ENCODE data around the gene SPAG16. TPM values are rescaled to one million over a fixed set of nuclear protein-coding genes. Genes with fewer than 3 reads are reported as not detected.
A peak's percentile ranks its signal among the peaks of the same experiment; 100 is the strongest.
"Not testable (repeated sequence)": the region's sequence is repeated elsewhere in the genome, so short reads cannot be mapped to it uniquely, and the experiment has no call there.

Gene SPAG16
- total and polyA plus RNA-seq, 2 experiments from 2014 or later: 28.9 to 30.7 TPM

GRCh38 chr2:213274143-213274542 lies 10.1 kb upstream of the SPAG16 start:
- H3K4me3 ChIP-seq: no peak overlapping the region
- no peaks in the 10 kb centered on the region for H3K27me3 ChIP-seq (replicated peaks; ENCODE audit: insufficient read depth)
- WGBS, 2 experiments (ENCODE audit: low coverage in 1 of 2, low lambda C conversion rate in 2 of 2, missing lambda C conversion rate in 2 of 2): 87 to 94% methylated on average over 1 of the region's 1 CpG
- no peak for DNase-seq
- no peaks in the 10 kb centered on the region for H3K9me3 ChIP-seq (ENCODE audit: low read depth)
- H3K9me2 ChIP-seq (ENCODE audit: insufficient read depth): peaks cover 1% of the 10 kb centered on the region; the same call in 1 of the 2 replicates
- H3K9ac ChIP-seq: no peak overlapping the region
- no peaks in the 10 kb centered on the region for H4K20me1 ChIP-seq (ENCODE audit: insufficient read depth)
- H2AFZ ChIP-seq: no peak overlapping the region
- no peaks in the 10 kb centered on the region for H3K4me1 ChIP-seq (ENCODE audit: insufficient read depth)
- TF ChIP-seq EZH2phosphoT487 (IDR thresholded peaks at IDR 0.05; ENCODE audit: insufficient read depth, low read depth): no peak
- TF ChIP-seq EZH2 (IDR thresholded peaks at IDR 0.05; ENCODE audit: insufficient read depth, poor library complexity, severe bottlenecking): no peak
- H3K4me2 ChIP-seq (ENCODE audit: unreplicated experiment): no peak overlapping the region
- H3K27ac ChIP-seq: no peak overlapping the region
- H3F3A ChIP-seq (ENCODE audit: insufficient read depth): peaks cover 1% of the 10 kb centered on the region; the same call in 1 of the 2 replicates
- in situ Hi-C loops (cut with MboI): no loop called here
- H3K36me3 ChIP-seq (ENCODE audit: low read depth): no peaks in the 10 kb centered on the region
- no peaks in the 10 kb centered on the region for H3K79me2 ChIP-seq (ENCODE audit: insufficient read depth)

DNA sequence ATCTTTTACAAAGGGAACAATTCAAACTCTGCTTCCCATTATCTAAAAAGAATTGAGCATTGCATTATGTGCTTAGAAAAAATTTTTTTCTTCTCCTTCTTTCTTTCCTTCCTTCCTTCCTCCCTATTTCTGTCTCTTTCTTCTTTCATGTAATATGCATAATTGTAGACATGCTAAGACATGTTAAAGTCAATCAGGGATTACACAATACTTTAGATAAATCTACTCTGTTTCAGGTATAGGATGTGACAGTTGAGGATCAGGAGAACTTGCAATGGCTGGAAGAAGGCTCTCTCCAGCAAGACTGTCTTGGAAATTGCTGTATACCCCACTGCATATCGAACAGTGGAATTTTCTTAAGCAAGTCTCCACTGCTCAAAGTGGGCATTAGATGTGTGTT lies 9.0 kb upstream of the SPAG16 start:
- TF ChIP-seq EZH2phosphoT487 (IDR thresholded peaks at IDR 0.05; ENCODE audit: insufficient read depth, low read depth) (no peak), EZH2 (IDR thresholded peaks at IDR 0.05; ENCODE audit: insufficient read depth, poor library complexity, severe bottlenecking) (no peak)
- H3K4me2 ChIP-seq (ENCODE audit: unreplicated experiment): no peak overlapping the region
- no peak overlapping the region for H2AFZ ChIP-seq
- H3K4me1 ChIP-seq (ENCODE audit: insufficient read depth): peaks cover 8% of the 10 kb centered on the region
- no peaks in the 10 kb centered on the region for H3K9me3 ChIP-seq (ENCODE audit: low read depth)
- 59 to 63% methylated on average over 1 of the region's 1 CpG for WGBS, 2 experiments (ENCODE audit: low coverage in 1 of 2, low lambda C conversion rate in 2 of 2, missing lambda C conversion rate in 2 of 2)
- H4K20me1 ChIP-seq (ENCODE audit: insufficient read depth): no peaks in the 10 kb centered on the region
- no peak overlapping the region for H3K27ac ChIP-seq
- H3K79me2 ChIP-seq (ENCODE audit: insufficient read depth): no peaks in the 10 kb centered on the region
- H3K4me3 ChIP-seq: no peak overlapping the region
- no peak overlapping the region for H3K9ac ChIP-seq
- in situ Hi-C loops (cut with MboI): no loop called here
- H3K9me2 ChIP-seq (ENCODE audit: insufficient read depth): peaks cover 3% of the 10 kb centered on the region; the same call in 1 of the 2 replicates
- H3K27me3 ChIP-seq (replicated peaks; ENCODE audit: insufficient read depth): no peaks in the 10 kb centered on the region
- H3F3A ChIP-seq (ENCODE audit: insufficient read depth): peaks cover 8% of the 10 kb centered on the region; the same call in 1 of the 2 replicates
- H3K36me3 ChIP-seq (ENCODE audit: low read depth): no peaks in the 10 kb centered on the region
- DNase-seq: no peak

GRCh38 chr2:213277134-213277533 lies 7.1 kb upstream of the SPAG16 start:
- H3K4me3 ChIP-seq; in situ Hi-C loops (cut with MboI); H3K36me3 ChIP-seq (ENCODE audit: low read depth); H3K27me3 ChIP-seq (replicated peaks; ENCODE audit: insufficient read depth); H3K9me3 ChIP-seq (ENCODE audit: low read depth); H4K20me1 ChIP-seq (ENCODE audit: insufficient read depth); H3K27ac ChIP-seq; DNase-seq; H3K79me2 ChIP-seq (ENCODE audit: insufficient read depth); H3K9ac ChIP-seq; H2AFZ ChIP-seq; H3K4me2 ChIP-seq (ENCODE audit: unreplicated experiment); H3K9me2 ChIP-seq (ENCODE audit: insufficient read depth): not testable (repeated sequence)
- Histone ChIP-seq H3K4me1 (ENCODE audit: insufficient read depth) (peaks cover 20% of the 10 kb centered on the region), H3F3A (ENCODE audit: insufficient read depth) (peaks cover 14% of the 10 kb centered on the region)
- WGBS, 2 experiments (ENCODE audit: low coverage in 1 of 2, low lambda C conversion rate in 2 of 2, missing lambda C conversion rate in 2 of 2): 23 to 30% methylated on average over 2 of the region's 2 CpGs

- H3K4me2 ChIP-seq (ENCODE audit: unreplicated experiment): no peak overlapping the region
- in situ Hi-C loops (cut with MboI): no loop called here
- DNase-seq: no peak
- no peak overlapping the region for H2AFZ ChIP-seq
- TF ChIP-seq EZH2 (IDR thresholded peaks at IDR 0.05; ENCODE audit: insufficient read depth, poor library complexity, severe bottlenecking): no peak
- no peak for TF ChIP-seq EZH2phosphoT487 (IDR thresholded peaks at IDR 0.05; ENCODE audit: insufficient read depth, low read depth)
- H3K79me2 ChIP-seq (ENCODE audit: insufficient read depth): no peaks in the 10 kb centered on the region
- no peaks in the 10 kb centered on the region for H4K20me1 ChIP-seq (ENCODE audit: insufficient read depth)
- H3K27ac ChIP-seq: no peak overlapping the region
- no peak overlapping the region for H3K4me3 ChIP-seq
- peaks cover 24% of the 10 kb centered on the region for H3K4me1 ChIP-seq (ENCODE audit: insufficient read depth)
- peaks cover 3% of the 10 kb centered on the region; the same call in 1 of the 2 replicates for H3K9me2 ChIP-seq (ENCODE audit: insufficient read depth)
- H3F3A ChIP-seq (ENCODE audit: insufficient read depth): peaks cover 18% of the 10 kb centered on the region
- H3K9me3 ChIP-seq (ENCODE audit: low read depth): no peaks in the 10 kb centered on the region
- H3K9ac ChIP-seq: no peak overlapping the region
- 41 to 46% methylated on average over 1 of the region's 1 CpG for WGBS, 2 experiments (ENCODE audit: low coverage in 1 of 2, low lambda C conversion rate in 2 of 2, missing lambda C conversion rate in 2 of 2)
- H3K36me3 ChIP-seq (ENCODE audit: low read depth): no peaks in the 10 kb centered on the region
- H3K27me3 ChIP-seq (replicated peaks; ENCODE audit: insufficient read depth): no peaks in the 10 kb centered on the region
Measured at GRCh38 chr2:213279116-213279620, 5.1 kb upstream of the SPAG16 start.

GRCh38 chr2:213279971-213280370 lies 4.3 kb upstream of the SPAG16 start:
- Histone ChIP-seq H3K4me2 (ENCODE audit: unreplicated experiment) (peak overlapping the region; percentile 45), H3K9me3 (ENCODE audit: low read depth) (no peaks in the 10 kb centered on the region), H3K27me3 (replicated peaks; ENCODE audit: insufficient read depth) (no peaks in the 10 kb centered on the region), H3K4me1 (ENCODE audit: insufficient read depth) (peaks cover 24% of the 10 kb centered on the region), H3F3A (ENCODE audit: insufficient read depth) (peaks cover 18% of the 10 kb centered on the region), H3K4me3 (no peak overlapping the region), H3K79me2 (ENCODE audit: insufficient read depth) (peaks cover 4% of the 10 kb centered on the region), H3K36me3 (ENCODE audit: low read depth) (no peaks in the 10 kb centered on the region), H2AFZ (no peak overlapping the region), H4K20me1 (ENCODE audit: insufficient read depth) (no peaks in the 10 kb centered on the region), H3K9ac (no peak overlapping the region), H3K27ac (no peak overlapping the region), H3K9me2 (ENCODE audit: insufficient read depth) (peaks cover 3% of the 10 kb centered on the region; the same call in 1 of the 2 replicates)
- TF ChIP-seq EZH2phosphoT487 (IDR thresholded peaks at IDR 0.05; ENCODE audit: insufficient read depth, low read depth) (no peak), EZH2 (IDR thresholded peaks at IDR 0.05; ENCODE audit: insufficient read depth, poor library complexity, severe bottlenecking) (no peak)
- in situ Hi-C loops (cut with MboI): no loop called here
- DNase-seq: peak; percentile 65
- WGBS, 2 experiments (ENCODE audit: low coverage in 1 of 2, low lambda C conversion rate in 2 of 2, missing lambda C conversion rate in 2 of 2): 0 to 10% methylated on average over 1 of the region's 1 CpG

All from GM23248 (cell line).